VCaP (cell line): ENCODE data around the gene WAC.
"Not testable (repeated sequence)": the region's sequence is repeated elsewhere in the genome, so short reads cannot be mapped to it uniquely, and the experiment has no call there.

ENCODE experiments used
- H3K27ac ChIP-seq: fragments of 450-650 bp; 2 replicates; pipeline ENCODE4 v1.5.1; 2017
- CTCF ChIP-seq: fragments of 450-650 bp; conservative IDR thresholded peaks from 2 replicates; pipeline ENCODE4 v1.5.1; 2017; ENCODE audit warnings: mild to moderate bottlenecking, moderate library complexity

Gene WAC

GRCh38 chr10:28569506-28570159 is 36.7 kb downstream of the WAC start:
- TF ChIP-seq CTCF, result no peak
- H3K27ac ChIP-seq, result no peak overlapping the region

GRCh38 chr10:28570598-28570997 is 37.7 kb downstream of the WAC start:
- H3K27ac ChIP-seq, result no peak overlapping the region
- TF ChIP-seq CTCF, result no peak

- H3K27ac ChIP-seq, result no peak overlapping the region
- no peak for TF ChIP-seq CTCF
Measured at GRCh38 chr10:28571265-28571664, 38.3 kb downstream of the WAC start.

GRCh38 chr10:28574214-28574613 is 41.3 kb downstream of the WAC start:
- not testable (repeated sequence) for H3K27ac ChIP-seq

GRCh38 chr10:28575852-28576251 is 42.9 kb downstream of the WAC start:
- no peak for TF ChIP-seq CTCF
- H3K27ac ChIP-seq, result no peak overlapping the region

GRCh38 chr10:28577506-28577905 is 44.6 kb downstream of the WAC start:
- TF ChIP-seq CTCF, result no peak
- H3K27ac ChIP-seq, result no peak overlapping the region

- TF ChIP-seq CTCF, result no peak
- H3K27ac ChIP-seq, result no peak overlapping the region
Measured at GRCh38 chr10:28578454-28578853, 45.5 kb downstream of the WAC start.

GRCh38 chr10:28580825-28581224 is 47.9 kb downstream of the WAC start:
- no peak overlapping the region for H3K27ac ChIP-seq
- TF ChIP-seq CTCF, result no peak
